SK-N-SH treated with all-trans-retinoic acid at 6 μM for 48 hours (cell line): Measurements from ENCODE around the gene DPF3.

Experiments used
- ATAC-seq: fragments of 200-7000 bp; cut with Tn5 transposase; 3 replicates; pipeline ENCODE4 v1.9.1; 2020; ENCODE audit warnings: mild to moderate bottlenecking, moderate library complexity
- ARNTL ChIP-seq: fragments of 450-650 bp; formaldehyde crosslinking; IDR thresholded peaks from 2 replicates; pipeline ENCODE4 v1.5.0; 2020; ENCODE audit warnings: low read depth, mild to moderate bottlenecking, moderate library complexity, borderline replicate concordance
- BACH2 ChIP-seq: fragments of 250-450 bp; sonication (Bioruptor Pico); IDR thresholded peaks from 2 replicates; pipeline ENCODE4 v1.9.0; 2021; ENCODE audit warnings: mild to moderate bottlenecking, borderline replicate concordance
- CREB5 ChIP-seq: fragments of 250-450 bp; sonication (Bioruptor Pico); IDR thresholded peaks from 2 replicates; pipeline ENCODE4 v1.5.1; 2020; ENCODE audit warnings: low read depth, mild to moderate bottlenecking, moderate library complexity
- CSDC2 ChIP-seq: fragments of 250-450 bp; sonication (Bioruptor Pico); IDR thresholded peaks from 2 replicates; pipeline ENCODE4 v1.5.0; 2020; ENCODE audit warnings: mild to moderate bottlenecking, moderate library complexity
- CSRNP3 ChIP-seq: fragments of 250-450 bp; sonication (Bioruptor Pico); IDR thresholded peaks from 2 replicates; pipeline ENCODE4 v1.5.1; 2021; ENCODE audit warnings: mild to moderate bottlenecking, moderate library complexity
- ESRRG ChIP-seq: fragments of 250-450 bp; sonication (Bioruptor Pico); IDR thresholded peaks from 2 replicates; pipeline ENCODE4 v1.6.1; 2021; ENCODE audit warnings: mild to moderate bottlenecking
- GLIS3 ChIP-seq: fragments of 250-450 bp; sonication (Bioruptor Pico); IDR thresholded peaks from 2 replicates; pipeline ENCODE4 v1.5.0; 2020; ENCODE audit warnings: mild to moderate bottlenecking, moderate library complexity
- ISL1 ChIP-seq: fragments of 250-450 bp; sonication (Bioruptor Pico); IDR thresholded peaks from 2 replicates; pipeline ENCODE4 v2.1.2; 2022; ENCODE audit warnings: mild to moderate bottlenecking, moderate library complexity
- OSR1 ChIP-seq: fragments of 250-450 bp; sonication (Bioruptor Pico); IDR thresholded peaks from 2 replicates; pipeline ENCODE4 v1.8.0; 2022; ENCODE audit warnings: moderate library complexity, mild to moderate bottlenecking, inconsistent platforms
- PATZ1 ChIP-seq: fragments of 250-450 bp; sonication (Bioruptor Pico); IDR thresholded peaks from 2 replicates; pipeline ENCODE4 v1.8.0; 2020; ENCODE audit warnings: mild to moderate bottlenecking, moderate library complexity, borderline replicate concordance
- POU6F1 ChIP-seq: fragments of 250-450 bp; sonication (Bioruptor Pico); IDR thresholded peaks from 2 replicates; pipeline ENCODE4 v1.8.0; 2021; ENCODE audit warnings: low read depth, mild to moderate bottlenecking, moderate library complexity, borderline replicate concordance
- PPARA ChIP-seq: fragments of 250-450 bp; sonication (Bioruptor Pico); IDR thresholded peaks from 2 replicates; pipeline ENCODE4 v1.5.0; 2020; ENCODE audit warnings: mild to moderate bottlenecking, borderline replicate concordance
- RARB ChIP-seq: fragments of 250-450 bp; sonication (Bioruptor Pico); IDR thresholded peaks from 2 replicates; pipeline ENCODE4 v1.8.0; 2021; ENCODE audit warnings: mild to moderate bottlenecking, moderate library complexity
- SNAI2 ChIP-seq: fragments of 250-450 bp; sonication (Bioruptor Pico); IDR thresholded peaks from 2 replicates; pipeline ENCODE4 v1.5.0; 2020; ENCODE audit warnings: mild to moderate bottlenecking, moderate library complexity
- TCF4 ChIP-seq: fragments of 250-450 bp; sonication (Bioruptor Pico); IDR thresholded peaks from 2 replicates; pipeline ENCODE4 v1.8.0; 2021; ENCODE audit warnings: mild to moderate bottlenecking, moderate library complexity, borderline replicate concordance
- TOX ChIP-seq: fragments of 250-450 bp; sonication (Bioruptor Pico); IDR thresholded peaks from 2 replicates; pipeline ENCODE4 v1.8.0; 2021; ENCODE audit warnings: mild to moderate bottlenecking, moderate library complexity, borderline replicate concordance
- TSHZ2 ChIP-seq: fragments of 250-450 bp; sonication (Bioruptor Pico); IDR thresholded peaks from 2 replicates; pipeline ENCODE4 v1.5.0; 2020; ENCODE audit warnings: mild to moderate bottlenecking, moderate library complexity
- ZC3H10 ChIP-seq: fragments of 250-450 bp; sonication (Bioruptor Pico); IDR thresholded peaks from 2 replicates; pipeline ENCODE4 v1.5.1; 2021; ENCODE audit warnings: mild to moderate bottlenecking, moderate library complexity
- ZFP3 ChIP-seq: fragments of 250-450 bp; sonication (Bioruptor Pico); IDR thresholded peaks from 2 replicates; pipeline ENCODE4 v1.5.0; 2020; ENCODE audit warnings: mild to moderate bottlenecking, moderate library complexity
- ZFP30 ChIP-seq: fragments of 450-650 bp; formaldehyde crosslinking; IDR thresholded peaks from 2 replicates; pipeline ENCODE4 v1.5.0; 2022; ENCODE audit warnings: mild to moderate bottlenecking, moderate library complexity
- ZNF565 ChIP-seq: fragments of 450-650 bp; formaldehyde crosslinking; conservative IDR thresholded peaks from 2 replicates; pipeline ENCODE4 v1.5.0; 2020; ENCODE audit warnings: low read depth, mild to moderate bottlenecking, moderate library complexity
- ZNF70 ChIP-seq: fragments of 450-650 bp; formaldehyde crosslinking; IDR thresholded peaks from 2 replicates; pipeline ENCODE4 v1.5.0; 2020; ENCODE audit warnings: mild to moderate bottlenecking, moderate library complexity
- ZNF8 ChIP-seq: fragments of 450-650 bp; formaldehyde crosslinking; IDR thresholded peaks from 2 replicates; pipeline ENCODE4 v1.5.0; 2020; ENCODE audit warnings: mild to moderate bottlenecking, moderate library complexity

Gene DPF3

GRCh38 chr14:72625689-72626088 is 268.2 kb downstream of the DPF3 start:
- TF ChIP-seq PPARA (CRISPR knock-in tag) (no peak), OSR1 (no peak), GLIS3 (CRISPR knock-in tag) (no peak), ZNF70 (CRISPR knock-in tag) (no peak), ZFP3 (CRISPR knock-in tag) (no peak), TSHZ2 (CRISPR knock-in tag) (no peak), ZC3H10 (CRISPR knock-in tag) (no peak), ZNF8 (CRISPR knock-in tag) (no peak), ARNTL (CRISPR knock-in tag) (no peak), PATZ1 (CRISPR knock-in tag) (no peak), ZNF565 (no peak), SNAI2 (CRISPR knock-in tag) (no peak), ISL1 (no peak)
- no peak for ATAC-seq

- TF ChIP-seq CREB5 (CRISPR knock-in tag) (no peak), CSDC2 (CRISPR knock-in tag) (no peak), ZFP30 (CRISPR knock-in tag) (no peak), PPARA (CRISPR knock-in tag) (no peak), GLIS3 (CRISPR knock-in tag) (no peak), RARB (CRISPR knock-in tag) (no peak), TSHZ2 (CRISPR knock-in tag) (no peak), ZFP3 (CRISPR knock-in tag) (no peak), POU6F1 (CRISPR knock-in tag) (no peak), BACH2 (CRISPR knock-in tag) (no peak), TCF4 (CRISPR knock-in tag) (no peak), TOX (CRISPR knock-in tag) (no peak), ISL1 (no peak), PATZ1 (CRISPR knock-in tag) (no peak), ZNF8 (CRISPR knock-in tag) (no peak), CSRNP3 (CRISPR knock-in tag) (no peak), ESRRG (CRISPR knock-in tag) (no peak)
- ATAC-seq = no peak
Measured at GRCh38 chr14:72621387-72622065, 272.4 kb downstream of the DPF3 start.
